Endothelial cell (in vitro differentiated cells): ENCODE data around the gene VAPB. TPM values are rescaled to one million over a fixed set of nuclear protein-coding genes. Genes with fewer than 3 reads are reported as not detected.
A peak's percentile ranks its signal among the peaks of the same experiment; 100 is the strongest.

Experiments
- DNase-seq: peaks from one replicate; pipeline ENCODE4 v3.0.0; 2021; ENCODE audit warnings: low spot score
- H3K27ac Mint-ChIP-seq: one replicate; pipeline ENCODE4 v1.8.0; 2021; ENCODE audit warnings: mixed read lengths, inconsistent platforms; ENCODE audit not compliant: unreplicated experiment
- H3K27me3 Mint-ChIP-seq: one replicate; pipeline ENCODE4 v1.8.0; 2021; ENCODE audit warnings: mild to moderate bottlenecking, moderate library complexity, mixed read lengths, inconsistent platforms; ENCODE audit not compliant: unreplicated experiment
- H3K36me3 Mint-ChIP-seq: one replicate; pipeline ENCODE4 v1.8.0; 2021; ENCODE audit warnings: mild to moderate bottlenecking, low read depth, mixed read lengths, inconsistent platforms; ENCODE audit not compliant: unreplicated experiment
- H3K4me1 Mint-ChIP-seq: one replicate; pipeline ENCODE4 v1.8.0; 2021; ENCODE audit warnings: mild to moderate bottlenecking, mixed read lengths, inconsistent platforms; ENCODE audit not compliant: unreplicated experiment
- H3K4me3 Mint-ChIP-seq: one replicate; pipeline ENCODE4 v1.8.0; 2021; ENCODE audit warnings: mild to moderate bottlenecking, mixed read lengths, inconsistent platforms; ENCODE audit not compliant: unreplicated experiment
- H3K9me3 Mint-ChIP-seq: one replicate; pipeline ENCODE4 v1.8.0; 2021; ENCODE audit warnings: mixed read lengths, inconsistent platforms; ENCODE audit not compliant: unreplicated experiment
- total RNA-seq: library from RNA; stranded (reverse); fragmentation: NEBNext Ultra II Directional; extraction: Animal tissue kit (Norgen Biotek cat#: 25700); gene quantifications from one replicate; pipeline ENCODE4 v1.2.1, GENCODE V29; 2021; ENCODE audit not compliant: unreplicated experiment
- TF ChIP-seq, protein P1 (sequence below): fragments of 200-600 bp; sonication (generic); IDR thresholded peaks from one replicate; pipeline ENCODE4 v1.5.0; 2021; ENCODE audit warnings: antibody characterized with exemption; ENCODE audit not compliant: unreplicated experiment

Gene VAPB
- total RNA-seq, 1 donor from 2014 or later, result 55.5 TPM

DNA sequence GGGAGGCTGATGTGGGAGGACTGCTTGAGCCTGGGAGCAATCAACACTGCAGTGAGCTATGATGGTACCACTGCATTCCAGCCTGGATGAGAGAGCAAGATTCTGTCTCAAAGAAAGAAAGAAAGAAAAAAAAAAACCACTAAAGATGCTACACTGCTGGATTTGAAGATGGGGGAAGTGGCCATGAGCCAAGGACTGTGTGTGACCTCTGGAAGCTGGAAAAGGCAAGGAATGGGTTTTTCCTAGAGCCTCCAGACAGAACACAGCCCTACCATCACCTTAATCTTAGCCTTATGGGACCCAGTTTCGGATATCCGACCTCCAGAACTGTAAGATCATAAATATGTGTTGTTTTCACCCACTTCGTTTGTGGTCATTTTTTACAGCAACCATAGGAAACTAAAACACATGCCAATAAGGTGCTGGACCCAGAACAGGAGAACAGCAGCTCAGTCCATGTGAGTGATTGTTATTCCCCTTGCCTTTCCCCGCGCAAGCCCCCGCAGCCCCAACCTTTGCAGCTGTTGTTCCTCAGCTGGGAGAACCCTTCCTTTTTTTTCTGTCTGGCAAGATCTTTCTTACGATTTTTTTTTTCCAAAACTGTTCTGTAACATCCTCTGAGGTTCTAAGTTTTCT, 11.1 kb upstream of the VAPB start:
- TF ChIP-seq, protein P1, sequence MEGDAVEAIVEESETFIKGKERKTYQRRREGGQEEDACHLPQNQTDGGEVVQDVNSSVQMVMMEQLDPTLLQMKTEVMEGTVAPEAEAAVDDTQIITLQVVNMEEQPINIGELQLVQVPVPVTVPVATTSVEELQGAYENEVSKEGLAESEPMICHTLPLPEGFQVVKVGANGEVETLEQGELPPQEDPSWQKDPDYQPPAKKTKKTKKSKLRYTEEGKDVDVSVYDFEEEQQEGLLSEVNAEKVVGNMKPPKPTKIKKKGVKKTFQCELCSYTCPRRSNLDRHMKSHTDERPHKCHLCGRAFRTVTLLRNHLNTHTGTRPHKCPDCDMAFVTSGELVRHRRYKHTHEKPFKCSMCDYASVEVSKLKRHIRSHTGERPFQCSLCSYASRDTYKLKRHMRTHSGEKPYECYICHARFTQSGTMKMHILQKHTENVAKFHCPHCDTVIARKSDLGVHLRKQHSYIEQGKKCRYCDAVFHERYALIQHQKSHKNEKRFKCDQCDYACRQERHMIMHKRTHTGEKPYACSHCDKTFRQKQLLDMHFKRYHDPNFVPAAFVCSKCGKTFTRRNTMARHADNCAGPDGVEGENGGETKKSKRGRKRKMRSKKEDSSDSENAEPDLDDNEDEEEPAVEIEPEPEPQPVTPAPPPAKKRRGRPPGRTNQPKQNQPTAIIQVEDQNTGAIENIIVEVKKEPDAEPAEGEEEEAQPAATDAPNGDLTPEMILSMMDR, result no peak
- H3K27ac Mint-ChIP-seq, result no peak overlapping the region
- H3K36me3 Mint-ChIP-seq, result peaks cover 15% of the 10 kb centered on the region
- peaks cover 6% of the 10 kb centered on the region for H3K27me3 Mint-ChIP-seq
- no peak for DNase-seq
- H3K4me1 Mint-ChIP-seq, result peaks cover 11% of the 10 kb centered on the region
- no peak overlapping the region for H3K4me3 Mint-ChIP-seq
- no peaks in the 10 kb centered on the region for H3K9me3 Mint-ChIP-seq

DNA sequence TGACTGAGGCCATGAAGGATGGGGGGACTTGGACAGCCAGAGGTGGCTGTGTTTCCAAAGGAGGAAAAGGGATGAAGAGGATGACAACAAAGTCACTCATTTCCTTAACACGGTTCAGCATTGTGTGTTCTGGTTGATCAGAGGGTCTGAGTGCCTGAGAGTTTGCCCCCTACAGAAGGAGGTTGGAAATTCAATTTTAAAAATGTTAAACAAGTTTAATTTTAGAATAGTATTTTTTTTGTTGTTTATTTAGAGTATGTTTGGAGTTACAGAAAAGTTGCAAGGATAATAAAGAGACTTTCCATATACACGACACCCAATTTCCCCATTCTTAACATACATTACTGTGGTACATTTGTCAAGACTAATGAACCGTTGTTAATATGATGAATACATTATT, 10.3 kb upstream of the VAPB start:
- Mint-ChIP-seq H3K27me3 (peaks cover 6% of the 10 kb centered on the region), H3K4me1 (peaks cover 10% of the 10 kb centered on the region), H3K36me3 (peaks cover 14% of the 10 kb centered on the region), H3K27ac (no peak overlapping the region), H3K4me3 (no peak overlapping the region), H3K9me3 (no peaks in the 10 kb centered on the region)
- no peak for DNase-seq
- TF ChIP-seq, protein P1, result peak; percentile 36

DNA sequence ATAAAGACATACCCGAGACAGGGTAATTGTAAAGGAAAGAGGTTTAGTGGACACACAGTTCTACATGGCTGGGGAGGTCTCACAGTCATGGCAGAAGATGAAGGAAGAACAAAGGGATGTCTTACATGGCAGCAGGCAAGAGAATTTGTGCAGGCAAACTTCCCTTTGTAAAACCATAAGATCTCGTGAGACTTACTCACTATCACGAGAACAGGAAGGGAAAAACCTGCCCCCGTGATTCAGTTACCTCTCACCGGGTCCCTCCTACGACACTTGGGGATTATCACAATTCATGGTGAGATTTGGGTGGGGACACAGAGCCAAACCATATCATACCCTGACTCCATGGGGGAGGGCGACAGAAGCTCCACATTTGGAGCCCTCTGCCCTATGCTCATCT, 7.4 kb upstream of the VAPB start:
- TF ChIP-seq, protein P1, result no peak
- Mint-ChIP-seq H3K4me3 (peak overlapping the region; percentile 27), H3K27ac (no peak overlapping the region), H3K27me3 (no peaks in the 10 kb centered on the region), H3K4me1 (no peaks in the 10 kb centered on the region), H3K36me3 (peaks cover 9% of the 10 kb centered on the region), H3K9me3 (no peaks in the 10 kb centered on the region)
- no peak for DNase-seq

DNA sequence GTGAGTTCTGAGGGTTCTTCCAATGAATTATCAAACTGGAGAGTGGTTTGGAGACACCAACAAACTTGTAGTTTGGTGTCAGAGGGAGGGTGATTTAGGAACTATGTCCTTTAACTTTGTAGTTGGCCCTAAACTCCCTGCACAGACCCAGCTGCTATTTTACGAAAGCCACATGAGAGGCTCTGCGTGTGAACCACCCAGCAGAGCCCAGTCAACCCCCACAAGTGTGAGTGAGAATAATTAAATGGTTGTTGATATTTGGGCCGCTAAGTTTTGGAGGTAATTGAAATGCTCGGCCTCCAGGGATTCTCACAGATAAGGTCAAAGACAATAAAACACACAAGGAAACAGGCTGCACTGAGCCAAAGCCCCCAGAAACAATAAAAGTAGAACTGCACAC, 6.9 kb upstream of the VAPB start:
- no peaks in the 10 kb centered on the region for H3K4me1 Mint-ChIP-seq
- H3K9me3 Mint-ChIP-seq, result no peaks in the 10 kb centered on the region
- no peak for DNase-seq
- no peaks in the 10 kb centered on the region for H3K27me3 Mint-ChIP-seq
- H3K27ac Mint-ChIP-seq, result no peak overlapping the region
- TF ChIP-seq, protein P1, result no peak
- peak overlapping the region; percentile 27 for H3K4me3 Mint-ChIP-seq
- H3K36me3 Mint-ChIP-seq, result peaks cover 9% of the 10 kb centered on the region

DNA sequence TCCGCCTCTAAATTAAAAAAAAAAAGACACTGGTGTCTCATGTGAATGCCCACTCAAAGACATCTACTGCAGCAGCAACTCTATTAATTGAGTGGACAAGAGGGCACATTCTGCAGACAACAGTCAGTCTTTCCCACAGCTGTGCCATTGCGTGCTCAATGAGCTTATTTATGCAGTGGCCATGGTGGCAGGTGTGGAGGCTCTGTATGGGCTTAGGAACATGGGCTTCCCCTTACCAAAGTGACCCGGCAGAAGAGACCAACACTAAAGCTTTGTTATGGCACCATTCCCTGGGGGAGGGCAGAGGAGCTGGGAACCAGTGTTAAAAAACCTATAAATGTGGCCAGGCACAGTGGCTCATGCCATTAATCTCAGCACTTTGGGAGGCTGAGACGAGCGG, 4.2 kb upstream of the VAPB start:
- H3K4me3 Mint-ChIP-seq, result no peak overlapping the region
- H3K27me3 Mint-ChIP-seq, result peaks cover 3% of the 10 kb centered on the region
- H3K27ac Mint-ChIP-seq, result no peak overlapping the region
- peaks cover 11% of the 10 kb centered on the region for H3K36me3 Mint-ChIP-seq
- TF ChIP-seq, protein P1, result no peak
- H3K9me3 Mint-ChIP-seq, result no peaks in the 10 kb centered on the region
- DNase-seq, result no peak
- peaks cover 2% of the 10 kb centered on the region for H3K4me1 Mint-ChIP-seq
